K562 (cell line): ENCODE measurements around the gene CTPS2. TPM values are rescaled to one million over a fixed set of nuclear protein-coding genes. Genes with fewer than 3 reads are reported as not detected.

Experiments
- ATAC-seq: fragments of 200-7000 bp; cut with Tn5 transposase; 3 replicates; pipeline ENCODE4 v1.9.1; 2020; ENCODE audit warnings: moderate library complexity
- BruUV-seq: library from RNA; stranded (reverse); fragments of 400-500 nt; replicated peaks from 2 replicates; lab custom pipeline; 2021; lab: Mats Ljungman, UMichigan
- CTCF ChIA-PET: fragments of 300-600 bp; formaldehyde crosslinking; extraction: SDS; loops from one replicate; lab custom pipeline; 2021; ENCODE audit warnings: low intra/inter-chr PET ratio; lab: Yijun Ruan, JAX
- POLR2A ChIA-PET: fragments of 300-600, 350-650 bp; sonication (Branson Sonifier 250); formaldehyde crosslinking; extraction: SDS; loops from one replicate; lab custom pipeline; 2021; ENCODE audit warnings: antibody characterized with exemption, inconsistent platforms; lab: Yijun Ruan, JAX
- DNase-seq, 4 experiments: peaks; one replicate each; pipeline versions ENCODE4 v3.0.0 to v3.0.0-alpha.2; 2011 to 2018; ENCODE audit warnings: low spot score in 3 of 4, mixed read lengths in 3 of 4; ENCODE audit errors: extremely low read depth in 1 of 4
- FAIRE-seq: peaks from 2 replicates; lab custom pipeline; 2011; peaks lifted over from hg19 to GRCh38; lab: Jason Lieb, UNC
- H2AFZ ChIP-seq: 2 replicates; pipeline ENCODE4 v1.6.0; 2011; ENCODE audit warnings: low read depth, low read length, control low read depth, inconsistent platforms
- H3K27ac ChIP-seq: fragments of 200-600 bp; 3 replicates; pipeline ENCODE4 v1.8.0; 2011; ENCODE audit warnings: low read depth, mild to moderate bottlenecking, control low read depth, inconsistent platforms, low read length, moderate library complexity, mixed read lengths; ENCODE audit errors: extremely low read depth
- H3K27me3 ChIP-seq, 2 experiments: fragments of 300-600 bp in 1 of 2; 2 replicates in 1 of 2; 3 replicates in 1 of 2; pipeline versions ENCODE4 v1.6.0 to v1.8.0; 2011; ENCODE audit warnings: inconsistent platforms in 2 of 2, low read length in 2 of 2, mild to moderate bottlenecking in 1 of 2, mixed read lengths in 1 of 2, moderate library complexity in 1 of 2; ENCODE audit not compliant: control insufficient read depth in 2 of 2, insufficient read depth in 2 of 2
- H3K36me3 ChIP-seq: fragments of 300-600 bp; 3 replicates; pipeline ENCODE4 v1.8.0; 2011; ENCODE audit warnings: mild to moderate bottlenecking, low read length, inconsistent platforms; ENCODE audit not compliant: control insufficient read depth, insufficient read depth
- H3K4me1 ChIP-seq, 2 experiments: fragments of 200-600 bp in 1 of 2; replicated peaks in 1 of 2; 2 replicates in 1 of 2; 3 replicates in 1 of 2; pipeline versions ENCODE4 v1.5.1 to v1.8.0; 2011; ENCODE audit warnings: inconsistent platforms in 2 of 2, low read length in 2 of 2, mild to moderate bottlenecking in 1 of 2, mixed read lengths in 1 of 2, moderate library complexity in 1 of 2; ENCODE audit not compliant: control insufficient read depth in 2 of 2, insufficient read depth in 2 of 2
- H3K4me2 ChIP-seq: 2 replicates; pipeline ENCODE4 v1.6.1; 2011; ENCODE audit warnings: low read length, control low read depth, inconsistent platforms, mixed read lengths; ENCODE audit not compliant: insufficient read depth
- H3K4me3 ChIP-seq: fragments of 200-600 bp; sonication (generic), shearing (Covaris generic); 2 replicates; pipeline ENCODE4 v1.5.1; 2016; ENCODE audit warnings: control low read depth, inconsistent platforms
- H3K79me2 ChIP-seq: fragments of 200-600 bp; 3 replicates; pipeline ENCODE4 v1.8.0; 2011; ENCODE audit warnings: low read length, inconsistent platforms; ENCODE audit not compliant: control insufficient read depth, insufficient read depth
- H3K9ac ChIP-seq, 2 experiments: 2 replicates each; pipeline versions ENCODE4 v1.6.0 to v1.6.1; 2011; ENCODE audit warnings: low read depth in 2 of 2, low read length in 2 of 2, control low read depth in 1 of 2, inconsistent platforms in 1 of 2, mild to moderate bottlenecking in 1 of 2, mixed read lengths in 1 of 2; ENCODE audit not compliant: insufficient read depth in 1 of 2
- H3K9me1 ChIP-seq: one replicate; pipeline ENCODE4 v1.6.0; 2011; ENCODE audit warnings: inconsistent platforms, mild to moderate bottlenecking, low read length, moderate library complexity; ENCODE audit not compliant: control insufficient read depth, insufficient read depth
- H3K9me3 ChIP-seq: replicated peaks from 2 replicates; pipeline ENCODE4 v1.5.1; 2011; ENCODE audit warnings: low read depth, low read length, inconsistent platforms; ENCODE audit not compliant: control insufficient read depth, insufficient read depth
- H4K20me1 ChIP-seq: replicated peaks from 2 replicates; pipeline ENCODE4 v1.6.1; 2011; ENCODE audit warnings: low read length, inconsistent platforms, mixed read lengths; ENCODE audit not compliant: control insufficient read depth, insufficient read depth
- BCL6 ChIP-seq: fragments of 250-450 bp; sonication (Bioruptor Pico); IDR thresholded peaks from 2 replicates; pipeline ENCODE4 v1.4.0; 2020
- ELK1 ChIP-seq: sonication (generic); formaldehyde crosslinking; IDR thresholded peaks from 2 replicates; pipeline ENCODE4 v1.8.1; 2022; ENCODE audit warnings: missing genetic modification reagents
- EP300 ChIP-seq: IDR thresholded peaks from 2 replicates; pipeline ENCODE4 v1.6.1; 2012; ENCODE audit warnings: low read length, improper control_type of control experiment
- GTF2F1 ChIP-seq: IDR thresholded peaks from 2 replicates; pipeline ENCODE4 v1.6.1; 2011; ENCODE audit warnings: low read depth, low read length, improper control_type of control experiment
- ILF3 ChIP-seq: fragments of 450-650 bp; IDR thresholded peaks from 2 replicates; pipeline ENCODE4 v1.6.1; 2018; ENCODE audit warnings: antibody characterized with exemption, mild to moderate bottlenecking, moderate library complexity, borderline replicate concordance
- KAT2B ChIP-seq: IDR thresholded peaks from one replicate; pipeline ENCODE4 v1.6.1; 2012; ENCODE audit warnings: low read depth, mild to moderate bottlenecking, control low read depth, inconsistent platforms, low read length, moderate library complexity
- NONO ChIP-seq, 2 experiments: fragments of 200-400 bp in 1 of 2; fragments of 450-650 bp in 1 of 2; formaldehyde crosslinking in 1 of 2; IDR thresholded peaks; 2 replicates each; pipeline ENCODE4 v1.6.1; 2017; ENCODE audit warnings: low read depth in 2 of 2, mild to moderate bottlenecking in 2 of 2, moderate library complexity in 2 of 2, low read length in 1 of 2
- WGBS: fragments of 100-300 bp; shearing (Covaris generic); methylation state at CpG from one replicate; pipeline ENCODE4 v1.1.6; 2016; ENCODE audit warnings: low coverage, mixed read lengths; ENCODE audit not compliant: insufficient coverage; ENCODE audit errors: missing lambda C conversion rate; 5-methylcytosine and 5-hydroxymethylcytosine counted together
- in situ Hi-C: fragments of 300-500 bp; cut with MboI; formaldehyde crosslinking; loops from 4 replicates; pipeline ENCODE4 v1.15.0; 2018; ENCODE audit warnings: inconsistent platforms, mixed read lengths
- intact Hi-C: fragments of 100-400 bp; cut with micrococcal nuclease; formaldehyde crosslinking; loops from 2 replicates; pipeline ENCODE4 v1.14.2; 2022
- polyA plus RNA-seq, 8 experiments: library from polyadenylated mRNA; depleted of rRNA in 4 of 8; stranded (reverse) in 5 of 8; unstranded in 3 of 8; fragments of >200 nt; fragmentation: Nextera tagmentation in 2 of 8; fragmentation: Illumina TruSeq in 1 of 8; extraction: Ambion mirVana in 2 of 8; extraction: Trizol in 1 of 8; gene quantifications; 2 replicates each; pipeline versions ENCODE4 v1.2.1 to v1.2.3, GENCODE V29; 2011 to 2014; ENCODE audit warnings: inconsistent platforms in 1 of 8, missing spikeins in 1 of 8
- total RNA-seq, 7 experiments: library from RNA; depleted of rRNA in 6 of 7; stranded (reverse); fragments of >200 nt in 6 of 7; fragmentation: Illumina TruSeq in 2 of 7; extraction: Trizol in 2 of 7; gene quantifications; 2 replicates each; pipeline versions ENCODE4 v1.2.1 to v1.2.3, GENCODE V29; 2011 to 2021; ENCODE audit warnings: low replicate concordance in 1 of 7
- TF ChIP-seq, protein P1 (sequence below): fragments of 200-400 bp; formaldehyde crosslinking; IDR thresholded peaks from 2 replicates; pipeline ENCODE4 v1.6.1; 2017; ENCODE audit warnings: mild to moderate bottlenecking, low read depth, low read length, moderate library complexity

Gene CTPS2
- total and polyA plus RNA-seq, 9 of the 15 experiments (the other 6 are each of a cell fraction or from before 2014, with no cell fraction given): 5.4 to 19.5 (median 14.1) TPM

GRCh38 chrX:16659321-16659720, 53.1 kb downstream of the CTPS2 start (continued):
- TF ChIP-seq KAT2B: no peak
- no peak for TF ChIP-seq ILF3

GRCh38 chrX:16658284-16658683, 54.2 kb downstream of the CTPS2 start:
- intact Hi-C loops (no loop called here), in situ Hi-C loops (loop anchor here (25.0 kb wide), 1 partner anchor 396 kb away; no protein-coding TSS in a partner anchor)
- POLR2A ChIA-PET: no interaction called here
- CTCF ChIA-PET: no interaction called here
- Histone ChIP-seq H3K27ac (no peak overlapping the region), H3K4me2 (no peak overlapping the region), H3K9ac (no peak overlapping the region), H2AFZ (no peak overlapping the region), H4K20me1 (no peaks in the 10 kb centered on the region), H3K4me3 (no peak overlapping the region), H3K9me1 (no peaks in the 10 kb centered on the region), H3K36me3 (no peaks in the 10 kb centered on the region), H3K9me3 (no peaks in the 10 kb centered on the region), H3K79me2 (no peaks in the 10 kb centered on the region), H3K27me3 (no peaks in the 10 kb centered on the region), H3K4me1 (no peaks in the 10 kb centered on the region)
- DNase-seq (no peak), ATAC-seq (no peak), FAIRE-seq (no peak)
- BruUV-seq: no TSS peak
- TF ChIP-seq EP300: no peak
- no peak for TF ChIP-seq ELK1 (CRISPR knock-in tag)
- no peak for TF ChIP-seq NONO (IDR thresholded peaks at IDR 0.05; ENCODE audit: low read depth in 2 of 2, low read length in 1 of 2)
- TF ChIP-seq GTF2F1: no peak
- no peak for TF ChIP-seq BCL6 (CRISPR knock-in tag)
- TF ChIP-seq, protein P1, sequence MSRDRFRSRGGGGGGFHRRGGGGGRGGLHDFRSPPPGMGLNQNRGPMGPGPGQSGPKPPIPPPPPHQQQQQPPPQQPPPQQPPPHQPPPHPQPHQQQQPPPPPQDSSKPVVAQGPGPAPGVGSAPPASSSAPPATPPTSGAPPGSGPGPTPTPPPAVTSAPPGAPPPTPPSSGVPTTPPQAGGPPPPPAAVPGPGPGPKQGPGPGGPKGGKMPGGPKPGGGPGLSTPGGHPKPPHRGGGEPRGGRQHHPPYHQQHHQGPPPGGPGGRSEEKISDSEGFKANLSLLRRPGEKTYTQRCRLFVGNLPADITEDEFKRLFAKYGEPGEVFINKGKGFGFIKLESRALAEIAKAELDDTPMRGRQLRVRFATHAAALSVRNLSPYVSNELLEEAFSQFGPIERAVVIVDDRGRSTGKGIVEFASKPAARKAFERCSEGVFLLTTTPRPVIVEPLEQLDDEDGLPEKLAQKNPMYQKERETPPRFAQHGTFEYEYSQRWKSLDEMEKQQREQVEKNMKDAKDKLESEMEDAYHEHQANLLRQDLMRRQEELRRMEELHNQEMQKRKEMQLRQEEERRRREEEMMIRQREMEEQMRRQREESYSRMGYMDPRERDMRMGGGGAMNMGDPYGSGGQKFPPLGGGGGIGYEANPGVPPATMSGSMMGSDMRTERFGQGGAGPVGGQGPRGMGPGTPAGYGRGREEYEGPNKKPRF: no peak
- 50% methylated on average over 2 of the region's 2 CpGs for WGBS
